Testis (tissue), 2 donors: ENCODE results near the gene TTC23.

Experiments
- POLR2A ChIP-seq: fragments of 450-650 bp; IDR thresholded peaks from one replicate; pipeline ENCODE4 v1.6.1; 2017; ENCODE audit warnings: antibody characterized with exemption, mild to moderate bottlenecking, moderate library complexity
- TF ChIP-seq, protein P1 (sequence below), 3 experiments: fragments of 450-650 bp in 2 of 3; fragments of 200-600 bp in 1 of 3; sonication (generic) in 1 of 3; IDR thresholded peaks; one replicate each; pipeline ENCODE4 v1.5.1; 2016 to 2019; ENCODE audit warnings: antibody characterized with exemption in 3 of 3, mild to moderate bottlenecking in 2 of 3, moderate library complexity in 1 of 3

GRCh38 chr15:99180964-99181306 is 68.4 kb downstream of the TTC23 start:
- TF ChIP-seq, protein P1, sequence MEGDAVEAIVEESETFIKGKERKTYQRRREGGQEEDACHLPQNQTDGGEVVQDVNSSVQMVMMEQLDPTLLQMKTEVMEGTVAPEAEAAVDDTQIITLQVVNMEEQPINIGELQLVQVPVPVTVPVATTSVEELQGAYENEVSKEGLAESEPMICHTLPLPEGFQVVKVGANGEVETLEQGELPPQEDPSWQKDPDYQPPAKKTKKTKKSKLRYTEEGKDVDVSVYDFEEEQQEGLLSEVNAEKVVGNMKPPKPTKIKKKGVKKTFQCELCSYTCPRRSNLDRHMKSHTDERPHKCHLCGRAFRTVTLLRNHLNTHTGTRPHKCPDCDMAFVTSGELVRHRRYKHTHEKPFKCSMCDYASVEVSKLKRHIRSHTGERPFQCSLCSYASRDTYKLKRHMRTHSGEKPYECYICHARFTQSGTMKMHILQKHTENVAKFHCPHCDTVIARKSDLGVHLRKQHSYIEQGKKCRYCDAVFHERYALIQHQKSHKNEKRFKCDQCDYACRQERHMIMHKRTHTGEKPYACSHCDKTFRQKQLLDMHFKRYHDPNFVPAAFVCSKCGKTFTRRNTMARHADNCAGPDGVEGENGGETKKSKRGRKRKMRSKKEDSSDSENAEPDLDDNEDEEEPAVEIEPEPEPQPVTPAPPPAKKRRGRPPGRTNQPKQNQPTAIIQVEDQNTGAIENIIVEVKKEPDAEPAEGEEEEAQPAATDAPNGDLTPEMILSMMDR (IDR thresholded peaks at IDR 0.05), result no peak
- TF ChIP-seq POLR2A, result no peak
